SK-N-SH (cell line): Measurements from ENCODE around the gene MBLAC1. TPM values are rescaled to one million over a fixed set of nuclear protein-coding genes. Genes with fewer than 3 reads are reported as not detected.

ENCODE experiments used
- CTCF ChIA-PET: fragments of 300-600, 350-600 bp; formaldehyde crosslinking; extraction: SDS; loops from one replicate; lab custom pipeline; 2021; lab: Yijun Ruan, JAX
- POLR2A ChIA-PET: fragments of 350-600 bp; sonication (Branson Sonifier 250); formaldehyde crosslinking; extraction: SDS; loops from one replicate; lab custom pipeline; 2020; ENCODE audit warnings: antibody characterized with exemption, inconsistent platforms; lab: Yijun Ruan, JAX
- DNase-seq: peaks from one replicate; pipeline ENCODE4 v3.0.0; 2012
- H2AFZ ChIP-seq: fragments of 200-600 bp; sonication (generic); 2 replicates; pipeline ENCODE4 v1.8.1; 2016; ENCODE audit warnings: antibody characterized with exemption, mild to moderate bottlenecking, low read depth
- H3F3A ChIP-seq: fragments of 200-600 bp; sonication (generic); replicated peaks from 2 replicates; pipeline ENCODE3; 2016; ENCODE audit warnings: antibody characterized with exemption, mild to moderate bottlenecking; ENCODE audit not compliant: insufficient read depth
- H3K27ac ChIP-seq, 2 experiments: fragments of 200-500 bp in 1 of 2; fragments of 200-600 bp in 1 of 2; sonication (Bioruptor generic) in 1 of 2; sonication (generic), shearing (Covaris generic) in 1 of 2; 2 replicates each; pipeline versions ENCODE4 v1.5.1 to v1.6.1; 2014 to 2016; ENCODE audit warnings: low read depth in 2 of 2, inconsistent platforms in 1 of 2, low read length in 1 of 2, mild to moderate bottlenecking in 1 of 2, mixed read lengths in 1 of 2
- H3K27me3 ChIP-seq: fragments of 200-600 bp; sonication (generic), shearing (Covaris generic); 2 replicates; pipeline ENCODE4 v1.6.1; 2016; ENCODE audit warnings: mixed run types; ENCODE audit not compliant: insufficient read depth
- H3K36me3 ChIP-seq, 2 experiments: fragments of 200-500 bp in 1 of 2; fragments of 200-600 bp in 1 of 2; sonication (Bioruptor generic) in 1 of 2; sonication (generic) in 1 of 2; replicated peaks in 1 of 2; 2 replicates each; pipeline versions ENCODE3 to v1.5.1; 2014 to 2016; ENCODE audit warnings: low read length in 1 of 2, mild to moderate bottlenecking in 1 of 2; ENCODE audit not compliant: insufficient read depth in 2 of 2, control insufficient read depth in 1 of 2
- H3K4me1 ChIP-seq, 2 experiments: fragments of 200-500 bp in 1 of 2; fragments of 200-600 bp in 1 of 2; sonication (Bioruptor generic) in 1 of 2; sonication (generic), shearing (Covaris generic) in 1 of 2; 2 replicates each; pipeline versions ENCODE4 v1.5.1 to v1.6.1; 2014 to 2016; ENCODE audit warnings: low read depth in 1 of 2, low read length in 1 of 2, mixed run types in 1 of 2; ENCODE audit not compliant: insufficient read depth in 2 of 2, control insufficient read depth in 1 of 2
- H3K4me2 ChIP-seq: fragments of 200-600 bp; sonication (generic), shearing (Covaris generic); 2 replicates; pipeline ENCODE4 v1.6.1; 2017; ENCODE audit warnings: mixed run types
- H3K4me3 ChIP-seq, 2 experiments: fragments of 200-500 bp in 1 of 2; fragments of 200-600 bp in 1 of 2; sonication (Bioruptor generic) in 1 of 2; sonication (generic), shearing (Covaris generic) in 1 of 2; 2 replicates each; pipeline versions ENCODE4 v1.5.1 to v1.8.1; 2014 to 2016; ENCODE audit warnings: low read depth in 2 of 2, inconsistent platforms in 1 of 2, low read length in 1 of 2, mild to moderate bottlenecking in 1 of 2, mixed read lengths in 1 of 2, moderate library complexity in 1 of 2
- H3K79me2 ChIP-seq: fragments of 200-600 bp; sonication (generic); 2 replicates; pipeline ENCODE4 v1.8.1; 2017; ENCODE audit warnings: mild to moderate bottlenecking; ENCODE audit not compliant: insufficient read depth
- H3K9ac ChIP-seq: fragments of 200-600 bp; sonication (generic); 2 replicates; pipeline ENCODE4 v1.6.1; 2017; ENCODE audit warnings: mixed run types
- H3K9me2 ChIP-seq: fragments of 200-600 bp; sonication (generic); 2 replicates; pipeline ENCODE4 v1.6.1; 2017; ENCODE audit warnings: mixed run types
- H3K9me3 ChIP-seq: fragments of 200-600 bp; sonication (generic); 2 replicates; pipeline ENCODE4 v1.6.1; 2017; ENCODE audit warnings: mixed run types, mild to moderate bottlenecking, moderate library complexity
- H4K20me1 ChIP-seq: fragments of 200-600 bp; sonication (generic); 2 replicates; pipeline ENCODE4 v1.6.1; 2017; ENCODE audit warnings: mild to moderate bottlenecking, mixed run types; ENCODE audit not compliant: insufficient read depth
- CTCF ChIP-seq: fragments of 200-600 bp; sonication (generic); IDR thresholded peaks from 2 replicates; pipeline ENCODE4 v1.6.1; 2017; ENCODE audit warnings: antibody characterized with exemption, mild to moderate bottlenecking, moderate library complexity
- EZH2phosphoT487 ChIP-seq: fragments of 200-600 bp; sonication (generic); IDR thresholded peaks from 2 replicates; pipeline ENCODE4 v1.6.1; 2017; ENCODE audit warnings: low read depth, mixed run types, mild to moderate bottlenecking, antibody characterized with exemption, moderate library complexity, borderline replicate concordance
- FOSL2 ChIP-seq: IDR thresholded peaks from 2 replicates; pipeline ENCODE4 v1.4.0; 2012; ENCODE audit warnings: low read depth, mild to moderate bottlenecking, moderate library complexity, borderline replicate concordance
- FOXM1 ChIP-seq: IDR thresholded peaks from 2 replicates; pipeline ENCODE4 v1.4.0; 2012; ENCODE audit warnings: low read depth, mild to moderate bottlenecking
- IRF3 ChIP-seq: fragments of 150-350 bp; IDR thresholded peaks from 2 replicates; pipeline ENCODE4 v1.6.1; 2016; ENCODE audit warnings: mild to moderate bottlenecking, low read depth, low read length
- MEF2A ChIP-seq: IDR thresholded peaks from 2 replicates; pipeline ENCODE4 v1.4.0; 2012; ENCODE audit warnings: low read depth, borderline replicate concordance
- MXI1 ChIP-seq: IDR thresholded peaks from 2 replicates; pipeline ENCODE4 v1.6.1; 2012; ENCODE audit warnings: mild to moderate bottlenecking, low read depth, low read length, improper control_type of control experiment
- PBX3 ChIP-seq: IDR thresholded peaks from 2 replicates; pipeline ENCODE4; 2012
- POLR2AphosphoS5 ChIP-seq: IDR thresholded peaks from 2 replicates; pipeline ENCODE4 v1.6.1; 2012; ENCODE audit warnings: low read depth, low read length
- REST ChIP-seq: IDR thresholded peaks from 2 replicates; pipeline ENCODE4 v1.6.1; 2012; ENCODE audit warnings: mild to moderate bottlenecking, low read depth, low read length, moderate library complexity
- SIN3A ChIP-seq: IDR thresholded peaks from 2 replicates; pipeline ENCODE4 v1.6.1; 2012; ENCODE audit warnings: low read depth, mild to moderate bottlenecking, low read length, moderate library complexity, borderline replicate concordance
- TEAD4 ChIP-seq: IDR thresholded peaks from 2 replicates; pipeline ENCODE4 v1.4.0; 2012; ENCODE audit warnings: mild to moderate bottlenecking, borderline replicate concordance; ENCODE audit not compliant: insufficient read depth
- WGBS: methylation state at CpG from one replicate; pipeline ENCODE4 v1.1.6; 2017; ENCODE audit warnings: low lambda C conversion rate; 5-methylcytosine and 5-hydroxymethylcytosine counted together
- polyA plus RNA-seq, 3 experiments: library from polyadenylated mRNA; depleted of rRNA; stranded (reverse); fragments of >200 nt; gene quantifications; 2 replicates each; pipeline ENCODE4 v1.2.3, GENCODE V29; 2012

The MBLAC1 gene
- polyA plus RNA-seq, 1 of the 3 experiments (the other 2 are of a cell fraction) = 4.4 TPM

- TF ChIP-seq MXI1 (peak; percentile 90), TEAD4 (no peak), FOXM1 (no peak), IRF3 (no peak), PBX3 (no peak), FOSL2 (no peak), EZH2phosphoT487 (no peak), CTCF (peak; percentile 42), SIN3A (peak; percentile 87; the same call in 1 of the 2 replicates), MEF2A (no peak), REST (no peak), POLR2AphosphoS5 (peak; percentile 35; the same call in 1 of the 2 replicates)
- no peaks in the 10 kb centered on the region for H3K9me2 ChIP-seq
- no peak overlapping the region; the same call in 1 of the 2 replicates for H3K4me2 ChIP-seq
- peaks cover 91% of the 10 kb centered on the region for H3F3A ChIP-seq
- peak overlapping the region; percentile 2 to 98; a peak in 3 of 4 replicates for H3K27ac ChIP-seq
- peaks cover 57 to 62% of the 10 kb centered on the region in 2 experiments for H3K36me3 ChIP-seq
- no peaks in the 10 kb centered on the region for H3K27me3 ChIP-seq
- H3K9me3 ChIP-seq = no peaks in the 10 kb centered on the region
- H2AFZ ChIP-seq = no peak overlapping the region
- WGBS = 70% methylated on average over 19 of the region's 19 CpGs
- CTCF ChIA-PET = interaction anchor here (1.1 kb wide), 1 partner anchor 40 kb away, joined by 4 read pairs; no protein-coding TSS in a partner anchor
- no peak overlapping the region for H3K4me3 ChIP-seq
- peak; percentile 65 for DNase-seq
- H3K79me2 ChIP-seq = peaks cover 78% of the 10 kb centered on the region
- no peak overlapping the region; the same call in 1 of the 2 replicates for H3K9ac ChIP-seq
- POLR2A ChIA-PET = interaction anchor here (7.5 kb wide), 1 partner anchor 9 kb away, joined by 98 read pairs; the partner anchor contains the start of genes AP4M1 and MCM7
- H3K4me1 ChIP-seq = peaks cover 27 to 43% of the 10 kb centered on the region in 2 experiments
- H4K20me1 ChIP-seq = no peaks in the 10 kb centered on the region
These were observed 35.2 kb upstream of the MBLAC1 start for GRCh38 chr7:100091411-100092181.
